Measurements from ENCODE around the gene TANGO2. TPM values are rescaled to one million over a fixed set of nuclear protein-coding genes. Genes with fewer than 3 reads are reported as not detected.
A peak's percentile ranks its signal among the peaks of the same experiment; 100 is the strongest.

Gene TANGO2
- total and polyA plus RNA-seq, 3 donors from 2014 or later, result 13.5 to 21.5 (median 19.0) TPM

- Histone ChIP-seq H3K9me3 (no peaks in the 10 kb centered on the region), H3K4me3 (no peak overlapping the region), H3K4me1 (peaks cover 4% of the 10 kb centered on the region), H3K36me3 (ENCODE audit: low read depth, missing control alignments) (no peaks in the 10 kb centered on the region), H3K27ac (no peak overlapping the region), H3K27me3 (no peaks in the 10 kb centered on the region)
- TF ChIP-seq POLR2A (IDR thresholded peaks at IDR 0.05), result no peak
- TF ChIP-seq CTCF (IDR thresholded peaks at IDR 0.05), result no peak
- intact Hi-C loops (cut with DNase I; ENCODE audit: low total_unique reads), result no loop called here
- no peak for DNase-seq
- 79 to 80% methylated on average over 12 of the region's 12 CpGs for WGBS, 2 donors
Observed at GRCh38 chr22:20026996-20027601, 6.2 kb downstream of the TANGO2 start.

- no peak for DNase-seq
- no peaks in the 10 kb centered on the region for H3K9me3 ChIP-seq
- no peak overlapping the region for H3K4me3 ChIP-seq
- peaks cover 5% of the 10 kb centered on the region for H3K4me1 ChIP-seq
- intact Hi-C loops (cut with DNase I; ENCODE audit: low total_unique reads), result no loop called here
- WGBS, 2 donors, result 85 to 89% methylated on average over 12 of the region's 12 CpGs
- TF ChIP-seq POLR2A (IDR thresholded peaks at IDR 0.05) (no peak), CTCF (IDR thresholded peaks at IDR 0.05) (peak in 1 of 3 experiments; percentile 22)
- no peaks in the 10 kb centered on the region for H3K36me3 ChIP-seq (ENCODE audit: low read depth, missing control alignments)
- no peaks in the 10 kb centered on the region for H3K27me3 ChIP-seq
- H3K27ac ChIP-seq, result no peak overlapping the region
Observed at GRCh38 chr22:20027966-20028854, 7.3 kb downstream of the TANGO2 start.

GRCh38 chr22:20028855-20029549 lies 8.1 kb downstream of the TANGO2 start:
- H3K9me3 ChIP-seq, result no peaks in the 10 kb centered on the region
- intact Hi-C loops (cut with DNase I; ENCODE audit: low total_unique reads), result no loop called here
- H3K27ac ChIP-seq, result no peak overlapping the region
- no peak for DNase-seq
- WGBS, 2 donors, result 75 to 83% methylated on average over 12 to 16 of the region's 16 CpGs
- peaks cover 10% of the 10 kb centered on the region for H3K4me1 ChIP-seq
- TF ChIP-seq CTCF (IDR thresholded peaks at IDR 0.05) (no peak), POLR2A (IDR thresholded peaks at IDR 0.05) (no peak)
- H3K27me3 ChIP-seq, result no peaks in the 10 kb centered on the region
- H3K4me3 ChIP-seq, result no peak overlapping the region
- H3K36me3 ChIP-seq (ENCODE audit: low read depth, missing control alignments), result no peaks in the 10 kb centered on the region

- H3K36me3 ChIP-seq (ENCODE audit: low read depth, missing control alignments), result no peaks in the 10 kb centered on the region
- intact Hi-C loops (cut with DNase I; ENCODE audit: low total_unique reads), result no loop called here
- H3K9me3 ChIP-seq, result no peaks in the 10 kb centered on the region
- DNase-seq, result no peak
- WGBS, 2 donors, result 87 to 91% methylated on average over 9 of the region's 9 CpGs
- no peak overlapping the region for H3K27ac ChIP-seq
- H3K27me3 ChIP-seq, result no peaks in the 10 kb centered on the region
- no peak overlapping the region for H3K4me3 ChIP-seq
- H3K4me1 ChIP-seq, result peaks cover 10% of the 10 kb centered on the region
- no peak for TF ChIP-seq POLR2A (IDR thresholded peaks at IDR 0.05)
- no peak for TF ChIP-seq CTCF (IDR thresholded peaks at IDR 0.05)
Observed at GRCh38 chr22:20029550-20030225, 8.8 kb downstream of the TANGO2 start.
